H1 (cell line): ENCODE measurements around the gene INPP5A. TPM values are rescaled to one million over a fixed set of nuclear protein-coding genes. Genes with fewer than 3 reads are reported as not detected.

Experiments used
- CTCF ChIA-PET: fragments of 300-600 bp; sonication (Branson Sonifier 250); formaldehyde crosslinking; loops from one replicate; lab custom pipeline; 2021; ENCODE audit not compliant: partially characterized antibody; lab: Charles Lee
- POLR2A ChIA-PET: fragments of 300-600 bp; sonication (Branson Sonifier 250); formaldehyde crosslinking; loops from one replicate; lab custom pipeline; 2021; ENCODE audit warnings: inconsistent platforms; ENCODE audit not compliant: partially characterized antibody; lab: Charles Lee
- DNase-seq, 2 experiments: peaks; one replicate each; pipeline versions ENCODE4 v3.0.0 to v3.0.0-alpha.2; 2010 to 2022; ENCODE audit warnings: low spot score in 2 of 2, low read depth in 1 of 2, mixed read lengths in 1 of 2
- FAIRE-seq: peaks from 2 replicates; lab custom pipeline; 2011; peaks lifted over from hg19 to GRCh38; lab: Jason Lieb, UNC
- H2AFZ ChIP-seq: 2 replicates; pipeline ENCODE4 v1.8.1; 2012; ENCODE audit warnings: low read length, inconsistent platforms
- H2AK5ac ChIP-seq: 2 replicates; pipeline ENCODE4 v1.6.1; 2013; ENCODE audit warnings: low read depth, low read length
- H2BK120ac ChIP-seq: replicated peaks from 2 replicates; pipeline ENCODE3; 2013; ENCODE audit warnings: low read depth, low read length, inconsistent platforms
- H2BK12ac ChIP-seq: 2 replicates; pipeline ENCODE4 v1.6.1; 2013; ENCODE audit warnings: low read depth, low read length
- H2BK15ac ChIP-seq: 2 replicates; pipeline ENCODE4 v1.6.1; 2013; ENCODE audit warnings: low read length
- H2BK20ac ChIP-seq: 2 replicates; pipeline ENCODE4 v1.6.1; 2013; ENCODE audit warnings: low read length
- H2BK5ac ChIP-seq: 2 replicates; pipeline ENCODE4 v1.6.1; 2013; ENCODE audit warnings: low read depth, low read length
- H3K14ac ChIP-seq: 2 replicates; pipeline ENCODE4 v1.6.1; 2013; ENCODE audit warnings: inconsistent platforms; ENCODE audit not compliant: insufficient read length
- H3K18ac ChIP-seq: 2 replicates; pipeline ENCODE4 v1.6.1; 2013; ENCODE audit warnings: low read length; ENCODE audit errors: extremely low read depth
- H3K23ac ChIP-seq: 2 replicates; pipeline ENCODE4 v1.6.1; 2013; ENCODE audit warnings: inconsistent platforms; ENCODE audit not compliant: insufficient read length
- H3K23me2 ChIP-seq: 2 replicates; pipeline ENCODE4 v1.6.1; 2013; ENCODE audit warnings: low read depth, low read length
- H3K27ac ChIP-seq: 2 replicates; pipeline ENCODE4 v1.6.1; 2011; ENCODE audit warnings: low read depth, low read length, inconsistent platforms
- H3K27me3 ChIP-seq, 4 experiments: replicated peaks in 1 of 4; 1 replicate in 1 of 4; 2 replicates in 3 of 4; pipeline versions ENCODE4 v1.6.1 to v1.8.1; 2011 to 2013; ENCODE audit warnings: low read length in 3 of 4, mild to moderate bottlenecking in 3 of 4, inconsistent platforms in 2 of 4, mixed read lengths in 2 of 4, moderate library complexity in 1 of 4; ENCODE audit not compliant: control insufficient read depth in 3 of 4, insufficient read depth in 3 of 4; ENCODE audit errors: extremely low read depth in 1 of 4
- H3K36me3 ChIP-seq, 4 experiments: 2 replicates each; pipeline versions ENCODE4 v1.6.1 to v1.8.1; 2011 to 2013; ENCODE audit warnings: mild to moderate bottlenecking in 4 of 4, low read length in 3 of 4, moderate library complexity in 2 of 4, control low read depth in 1 of 4, inconsistent platforms in 1 of 4; ENCODE audit not compliant: insufficient read depth in 4 of 4, control insufficient read depth in 2 of 4
- H3K4ac ChIP-seq: replicated peaks from 2 replicates; pipeline ENCODE3; 2013; ENCODE audit warnings: low read length, low read depth, mixed read lengths, inconsistent platforms; ENCODE audit not compliant: insufficient read length
- H3K4me1 ChIP-seq, 4 experiments: replicated peaks in 1 of 4; 1 replicate in 1 of 4; 2 replicates in 3 of 4; pipeline versions ENCODE4 v1.6.1 to v1.8.1; 2011 to 2013; ENCODE audit warnings: low read length in 3 of 4, inconsistent platforms in 2 of 4, mixed read lengths in 1 of 4; ENCODE audit not compliant: insufficient read depth in 4 of 4, control insufficient read depth in 3 of 4
- H3K4me2 ChIP-seq, 2 experiments: 2 replicates each; pipeline versions ENCODE4 v1.6.1 to v1.8.1; 2011 to 2013; ENCODE audit warnings: low read depth in 2 of 2, low read length in 2 of 2, control low read depth in 1 of 2, inconsistent platforms in 1 of 2, mild to moderate bottlenecking in 1 of 2; ENCODE audit not compliant: insufficient read depth in 1 of 2
- H3K4me3 ChIP-seq, 4 experiments: fragments of 200-600, 300-600 bp in 1 of 4; sonication (generic), shearing (Covaris generic), sonication (Bioruptor Twin) in 1 of 4; 2 replicates each; pipeline versions ENCODE4 v1.5.1 to v1.8.1; 2011 to 2016; ENCODE audit warnings: low read length in 4 of 4, low read depth in 3 of 4, control low read depth in 2 of 4, inconsistent platforms in 2 of 4, mild to moderate bottlenecking in 2 of 4, mixed read lengths in 1 of 4, moderate library complexity in 1 of 4; ENCODE audit not compliant: insufficient read depth in 2 of 4; ENCODE audit errors: extremely low read depth in 1 of 4
- H3K56ac ChIP-seq: replicated peaks from 2 replicates; pipeline ENCODE3; 2013; ENCODE audit warnings: low read depth, mild to moderate bottlenecking, mixed read lengths, low read length, inconsistent platforms; ENCODE audit not compliant: insufficient read length
- H3K79me1 ChIP-seq: 2 replicates; pipeline ENCODE4 v1.6.1; 2013; ENCODE audit warnings: low read depth, low read length, control low read depth
- H3K79me2 ChIP-seq, 2 experiments: 2 replicates each; pipeline versions ENCODE4 v1.6.1 to v1.8.1; 2012 to 2013; ENCODE audit warnings: low read length in 2 of 2, mild to moderate bottlenecking in 2 of 2, inconsistent platforms in 1 of 2; ENCODE audit not compliant: insufficient read depth in 2 of 2, control insufficient read depth in 1 of 2
- H3K9ac ChIP-seq, 4 experiments: replicated peaks in 1 of 4; 1 replicate in 1 of 4; 2 replicates in 3 of 4; pipeline versions ENCODE4 v1.6.1 to v1.8.1; 2011 to 2013; ENCODE audit warnings: low read depth in 3 of 4, low read length in 3 of 4, control low read depth in 2 of 4, mild to moderate bottlenecking in 2 of 4, moderate library complexity in 2 of 4, inconsistent platforms in 1 of 4; ENCODE audit errors: extremely low read depth in 1 of 4
- H3K9me3 ChIP-seq, 2 experiments: 2 replicates each; pipeline versions ENCODE4 v1.6.1 to v1.8.1; 2012 to 2013; ENCODE audit warnings: mild to moderate bottlenecking in 2 of 2, moderate library complexity in 2 of 2, control low read depth in 1 of 2, inconsistent platforms in 1 of 2, low read depth in 1 of 2, low read length in 1 of 2, mixed read lengths in 1 of 2; ENCODE audit not compliant: insufficient read depth in 2 of 2
- H4K20me1 ChIP-seq, 2 experiments: replicated peaks in 1 of 2; 2 replicates each; pipeline versions ENCODE3 to v1.8.1; 2011 to 2013; ENCODE audit warnings: inconsistent platforms in 2 of 2, low read length in 2 of 2, mild to moderate bottlenecking in 1 of 2; ENCODE audit not compliant: insufficient read depth in 2 of 2, control insufficient read depth in 1 of 2
- H4K5ac ChIP-seq: 2 replicates; pipeline ENCODE4 v1.6.1; 2013; ENCODE audit warnings: low read length, low read depth, mixed read lengths, inconsistent platforms; ENCODE audit not compliant: insufficient read length
- H4K8ac ChIP-seq: 2 replicates; pipeline ENCODE4 v1.8.0; 2013; ENCODE audit warnings: mild to moderate bottlenecking, moderate library complexity, low read length, inconsistent platforms; ENCODE audit not compliant: insufficient read depth; ENCODE audit errors: extremely low read depth
- H4K91ac ChIP-seq: replicated peaks from 2 replicates; pipeline ENCODE3; 2013; ENCODE audit warnings: low read length, mixed read lengths, inconsistent platforms; ENCODE audit not compliant: insufficient read length
- BCL11A ChIP-seq, 2 experiments: IDR thresholded peaks; one replicate each; pipeline ENCODE4 v1.6.1; 2011; ENCODE audit warnings: low read depth in 2 of 2, low read length in 2 of 2, mild to moderate bottlenecking in 2 of 2
- CEBPB ChIP-seq: IDR thresholded peaks from 2 replicates; pipeline ENCODE4 v1.6.1; 2012; ENCODE audit warnings: low read depth, low read length
- KDM1A ChIP-seq: fragments of 200-600, 300-600 bp; sonication (generic); IDR thresholded peaks from 2 replicates; pipeline ENCODE4 v1.7.1; 2016; ENCODE audit warnings: mild to moderate bottlenecking, low read length, borderline replicate concordance
- POU5F1 ChIP-seq: IDR thresholded peaks from 2 replicates; pipeline ENCODE4 v1.6.1; 2011; ENCODE audit warnings: low read depth, mild to moderate bottlenecking, low read length, moderate library complexity
- RFX5 ChIP-seq: IDR thresholded peaks from 2 replicates; pipeline ENCODE4 v1.6.1; 2011; ENCODE audit warnings: low read depth, low read length, improper control_type of control experiment, borderline replicate concordance
- TCF12 ChIP-seq: IDR thresholded peaks from 2 replicates; pipeline ENCODE4 v1.6.1; 2011; ENCODE audit warnings: low read depth, mild to moderate bottlenecking, low read length
- YY1 ChIP-seq: IDR thresholded peaks from 2 replicates; pipeline ENCODE4 v1.6.1; 2011; ENCODE audit warnings: low read depth, mild to moderate bottlenecking, low read length
- WGBS, 2 experiments: shearing (Covaris generic) in 1 of 2; methylation state at CpG; one replicate each; pipeline versions ENCODE4 v1.1.6 to v1.1.7; 2013 to 2015; ENCODE audit warnings: low lambda C conversion rate in 2 of 2, mixed read lengths in 2 of 2, inconsistent platforms in 1 of 2, low coverage in 1 of 2, missing lambda C conversion rate in 1 of 2; ENCODE audit not compliant: insufficient replicate concordance in 2 of 2, insufficient coverage in 1 of 2, insufficient read length in 1 of 2; ENCODE audit errors: extremely low coverage in 1 of 2, missing lambda C conversion rate in 1 of 2; 5-methylcytosine and 5-hydroxymethylcytosine counted together
- polyA plus RNA-seq, 7 experiments: library from polyadenylated mRNA; depleted of rRNA in 3 of 7; stranded (reverse) in 5 of 7; unstranded in 2 of 7; fragments of >200 nt in 5 of 7; fragments of 200-250 nt in 2 of 7; gene quantifications; 1 replicate in 5 of 7; 2 replicates in 1 of 7; 4 replicates in 1 of 7; pipeline versions ENCODE4 v1.2.1 to v1.2.3, GENCODE V29; 2011 to 2013; ENCODE audit warnings: missing spikeins in 2 of 7, mixed read lengths in 2 of 7
- total RNA-seq: library from RNA; stranded (reverse); fragmentation: NEBNext Ultra II Directional; extraction: Animal tissue kit (Norgen Biotek cat#: 25700); gene quantifications from 2 replicates; pipeline ENCODE4 v1.2.1, GENCODE V29; 2021

The INPP5A gene
- total and polyA plus RNA-seq, 2 of the 8 experiments (the other 6 are each of a cell fraction or from before 2014, with no cell fraction given), result 19.7 to 27.5 TPM

GRCh38 chr10:132619927-132620326 is 82.3 kb downstream of the INPP5A start:
- no peak overlapping the region for H2BK120ac ChIP-seq
- no peak overlapping the region for H2AK5ac ChIP-seq
- peaks cover 0 to 7% (median under 1%) of the 10 kb centered on the region in 4 experiments; a peak in 2 of 7 replicates for H3K27me3 ChIP-seq
- no peak overlapping the region for H4K8ac ChIP-seq
- H4K5ac ChIP-seq, result no peak overlapping the region
- no peak overlapping the region for H3K23ac ChIP-seq
- CTCF ChIA-PET, result interaction anchor here (2.7 kb wide), 1 partner anchor 14 kb away, joined by 13 read pairs; no protein-coding TSS in a partner anchor
- H2BK20ac ChIP-seq, result no peak overlapping the region
- POLR2A ChIA-PET, result no interaction called here
- DNase-seq (no peak), FAIRE-seq (no peak)
- no peak overlapping the region for H2AFZ ChIP-seq
- no peak overlapping the region for H2BK12ac ChIP-seq
- H3K27ac ChIP-seq, result no peak overlapping the region
- no peak overlapping the region for H3K56ac ChIP-seq
- no peaks in the 10 kb centered on the region; a peak in 1 of 7 replicates for H3K4me1 ChIP-seq
- H3K9ac ChIP-seq, result no peak overlapping the region
- no peak overlapping the region for H2BK5ac ChIP-seq
- 91% methylated on average over 2 of the region's 2 CpGs; no CpG with 5 or more reads in 1 of the 2 experiments for WGBS, 2 experiments
- H4K91ac ChIP-seq, result no peak overlapping the region
- H2BK15ac ChIP-seq, result no peak overlapping the region
- H4K20me1 ChIP-seq, result peaks cover 0 to 9% of the 10 kb centered on the region in 2 experiments
- H3K9me3 ChIP-seq, result peaks cover 17 to 27% of the 10 kb centered on the region in 2 experiments
- H3K79me1 ChIP-seq, result peaks cover 4% of the 10 kb centered on the region
- no peaks in the 10 kb centered on the region for H3K36me3 ChIP-seq
- no peak overlapping the region for H3K4me3 ChIP-seq
- H3K4me2 ChIP-seq, result no peak overlapping the region
- H3K18ac ChIP-seq, result no peak overlapping the region
- no peak overlapping the region for H3K14ac ChIP-seq
- no peaks in the 10 kb centered on the region for H3K79me2 ChIP-seq
- H3K23me2 ChIP-seq, result peaks cover 5% of the 10 kb centered on the region; the same call in 1 of the 2 replicates
- TF ChIP-seq CEBPB, result no peak
- no peak for TF ChIP-seq POU5F1
- TF ChIP-seq YY1, result no peak
- no peak for TF ChIP-seq KDM1A
- TF ChIP-seq RFX5, result no peak
- no peak for TF ChIP-seq BCL11A (IDR thresholded peaks at IDR 0.05; ENCODE audit: low read depth in 2 of 2, low read length in 2 of 2)
- no peak for TF ChIP-seq TCF12
- no peak overlapping the region for H3K4ac ChIP-seq
